H1 (cell line): Measurements from ENCODE around the gene TRAIP. TPM values are rescaled to one million over a fixed set of nuclear protein-coding genes. Genes with fewer than 3 reads are reported as not detected.

Experiments
- CTCF ChIA-PET: fragments of 300-600 bp; sonication (Branson Sonifier 250); formaldehyde crosslinking; loops from one replicate; lab custom pipeline; 2021; ENCODE audit not compliant: partially characterized antibody; lab: Charles Lee
- POLR2A ChIA-PET: fragments of 300-600 bp; sonication (Branson Sonifier 250); formaldehyde crosslinking; loops from one replicate; lab custom pipeline; 2021; ENCODE audit warnings: inconsistent platforms; ENCODE audit not compliant: partially characterized antibody; lab: Charles Lee
- DNase-seq, 2 experiments: peaks; one replicate each; pipeline versions ENCODE4 v3.0.0 to v3.0.0-alpha.2; 2010 to 2022; ENCODE audit warnings: low spot score in 2 of 2, low read depth in 1 of 2, mixed read lengths in 1 of 2
- FAIRE-seq: peaks from 2 replicates; lab custom pipeline; 2011; peaks lifted over from hg19 to GRCh38; lab: Jason Lieb, UNC
- H2AFZ ChIP-seq: 2 replicates; pipeline ENCODE4 v1.8.1; 2012; ENCODE audit warnings: low read length, inconsistent platforms
- H2AK5ac ChIP-seq: 2 replicates; pipeline ENCODE4 v1.6.1; 2013; ENCODE audit warnings: low read depth, low read length
- H2BK120ac ChIP-seq: replicated peaks from 2 replicates; pipeline ENCODE3; 2013; ENCODE audit warnings: low read depth, low read length, inconsistent platforms
- H2BK12ac ChIP-seq: 2 replicates; pipeline ENCODE4 v1.6.1; 2013; ENCODE audit warnings: low read depth, low read length
- H2BK15ac ChIP-seq: 2 replicates; pipeline ENCODE4 v1.6.1; 2013; ENCODE audit warnings: low read length
- H2BK20ac ChIP-seq: 2 replicates; pipeline ENCODE4 v1.6.1; 2013; ENCODE audit warnings: low read length
- H2BK5ac ChIP-seq: 2 replicates; pipeline ENCODE4 v1.6.1; 2013; ENCODE audit warnings: low read depth, low read length
- H3K14ac ChIP-seq: 2 replicates; pipeline ENCODE4 v1.6.1; 2013; ENCODE audit warnings: inconsistent platforms; ENCODE audit not compliant: insufficient read length
- H3K18ac ChIP-seq: 2 replicates; pipeline ENCODE4 v1.6.1; 2013; ENCODE audit warnings: low read length; ENCODE audit errors: extremely low read depth
- H3K23ac ChIP-seq: 2 replicates; pipeline ENCODE4 v1.6.1; 2013; ENCODE audit warnings: inconsistent platforms; ENCODE audit not compliant: insufficient read length
- H3K23me2 ChIP-seq: 2 replicates; pipeline ENCODE4 v1.6.1; 2013; ENCODE audit warnings: low read depth, low read length
- H3K27ac ChIP-seq: 2 replicates; pipeline ENCODE4 v1.6.1; 2011; ENCODE audit warnings: low read depth, low read length, inconsistent platforms
- H3K27me3 ChIP-seq, 4 experiments: replicated peaks in 1 of 4; 1 replicate in 1 of 4; 2 replicates in 3 of 4; pipeline versions ENCODE4 v1.6.1 to v1.8.1; 2011 to 2013; ENCODE audit warnings: low read length in 3 of 4, mild to moderate bottlenecking in 3 of 4, inconsistent platforms in 2 of 4, mixed read lengths in 2 of 4, moderate library complexity in 1 of 4; ENCODE audit not compliant: control insufficient read depth in 3 of 4, insufficient read depth in 3 of 4; ENCODE audit errors: extremely low read depth in 1 of 4
- H3K36me3 ChIP-seq, 4 experiments: 2 replicates each; pipeline versions ENCODE4 v1.6.1 to v1.8.1; 2011 to 2013; ENCODE audit warnings: mild to moderate bottlenecking in 4 of 4, low read length in 3 of 4, moderate library complexity in 2 of 4, control low read depth in 1 of 4, inconsistent platforms in 1 of 4; ENCODE audit not compliant: insufficient read depth in 4 of 4, control insufficient read depth in 2 of 4
- H3K4ac ChIP-seq: replicated peaks from 2 replicates; pipeline ENCODE3; 2013; ENCODE audit warnings: low read length, low read depth, mixed read lengths, inconsistent platforms; ENCODE audit not compliant: insufficient read length
- H3K4me1 ChIP-seq, 4 experiments: replicated peaks in 1 of 4; 1 replicate in 1 of 4; 2 replicates in 3 of 4; pipeline versions ENCODE4 v1.6.1 to v1.8.1; 2011 to 2013; ENCODE audit warnings: low read length in 3 of 4, inconsistent platforms in 2 of 4, mixed read lengths in 1 of 4; ENCODE audit not compliant: insufficient read depth in 4 of 4, control insufficient read depth in 3 of 4
- H3K4me2 ChIP-seq, 2 experiments: 2 replicates each; pipeline versions ENCODE4 v1.6.1 to v1.8.1; 2011 to 2013; ENCODE audit warnings: low read depth in 2 of 2, low read length in 2 of 2, control low read depth in 1 of 2, inconsistent platforms in 1 of 2, mild to moderate bottlenecking in 1 of 2; ENCODE audit not compliant: insufficient read depth in 1 of 2
- H3K4me3 ChIP-seq, 4 experiments: fragments of 200-600, 300-600 bp in 1 of 4; sonication (generic), shearing (Covaris generic), sonication (Bioruptor Twin) in 1 of 4; 2 replicates each; pipeline versions ENCODE4 v1.5.1 to v1.8.1; 2011 to 2016; ENCODE audit warnings: low read length in 4 of 4, low read depth in 3 of 4, control low read depth in 2 of 4, inconsistent platforms in 2 of 4, mild to moderate bottlenecking in 2 of 4, mixed read lengths in 1 of 4, moderate library complexity in 1 of 4; ENCODE audit not compliant: insufficient read depth in 2 of 4; ENCODE audit errors: extremely low read depth in 1 of 4
- H3K56ac ChIP-seq: replicated peaks from 2 replicates; pipeline ENCODE3; 2013; ENCODE audit warnings: low read depth, mild to moderate bottlenecking, mixed read lengths, low read length, inconsistent platforms; ENCODE audit not compliant: insufficient read length
- H3K79me1 ChIP-seq: 2 replicates; pipeline ENCODE4 v1.6.1; 2013; ENCODE audit warnings: low read depth, low read length, control low read depth
- H3K79me2 ChIP-seq, 2 experiments: 2 replicates each; pipeline versions ENCODE4 v1.6.1 to v1.8.1; 2012 to 2013; ENCODE audit warnings: low read length in 2 of 2, mild to moderate bottlenecking in 2 of 2, inconsistent platforms in 1 of 2; ENCODE audit not compliant: insufficient read depth in 2 of 2, control insufficient read depth in 1 of 2
- H3K9ac ChIP-seq, 4 experiments: replicated peaks in 1 of 4; 1 replicate in 1 of 4; 2 replicates in 3 of 4; pipeline versions ENCODE4 v1.6.1 to v1.8.1; 2011 to 2013; ENCODE audit warnings: low read depth in 3 of 4, low read length in 3 of 4, control low read depth in 2 of 4, mild to moderate bottlenecking in 2 of 4, moderate library complexity in 2 of 4, inconsistent platforms in 1 of 4; ENCODE audit errors: extremely low read depth in 1 of 4
- H3K9me3 ChIP-seq, 2 experiments: 2 replicates each; pipeline versions ENCODE4 v1.6.1 to v1.8.1; 2012 to 2013; ENCODE audit warnings: mild to moderate bottlenecking in 2 of 2, moderate library complexity in 2 of 2, control low read depth in 1 of 2, inconsistent platforms in 1 of 2, low read depth in 1 of 2, low read length in 1 of 2, mixed read lengths in 1 of 2; ENCODE audit not compliant: insufficient read depth in 2 of 2
- H4K20me1 ChIP-seq, 2 experiments: replicated peaks in 1 of 2; 2 replicates each; pipeline versions ENCODE3 to v1.8.1; 2011 to 2013; ENCODE audit warnings: inconsistent platforms in 2 of 2, low read length in 2 of 2, mild to moderate bottlenecking in 1 of 2; ENCODE audit not compliant: insufficient read depth in 2 of 2, control insufficient read depth in 1 of 2
- H4K5ac ChIP-seq: 2 replicates; pipeline ENCODE4 v1.6.1; 2013; ENCODE audit warnings: low read length, low read depth, mixed read lengths, inconsistent platforms; ENCODE audit not compliant: insufficient read length
- H4K8ac ChIP-seq: 2 replicates; pipeline ENCODE4 v1.8.0; 2013; ENCODE audit warnings: mild to moderate bottlenecking, moderate library complexity, low read length, inconsistent platforms; ENCODE audit not compliant: insufficient read depth; ENCODE audit errors: extremely low read depth
- H4K91ac ChIP-seq: replicated peaks from 2 replicates; pipeline ENCODE3; 2013; ENCODE audit warnings: low read length, mixed read lengths, inconsistent platforms; ENCODE audit not compliant: insufficient read length
- ASH2L ChIP-seq: fragments of 200-600, 300-600 bp; sonication (generic); IDR thresholded peaks from one replicate; pipeline ENCODE4 v1.7.1; 2017; ENCODE audit warnings: low read length
- BCL11A ChIP-seq, 2 experiments: IDR thresholded peaks; one replicate each; pipeline ENCODE4 v1.6.1; 2011; ENCODE audit warnings: low read depth in 2 of 2, low read length in 2 of 2, mild to moderate bottlenecking in 2 of 2
- JUN ChIP-seq: IDR thresholded peaks from 2 replicates; pipeline ENCODE4 v1.6.1; 2011; ENCODE audit warnings: low read depth, mild to moderate bottlenecking, improper control_type of control experiment, low read length
- KDM4A ChIP-seq: IDR thresholded peaks from one replicate; pipeline ENCODE4 v1.7.1; 2012; ENCODE audit warnings: low read depth, mild to moderate bottlenecking, moderate library complexity, low read length, inconsistent platforms; ENCODE audit not compliant: severe bottlenecking
- MAFK ChIP-seq: IDR thresholded peaks from 2 replicates; pipeline ENCODE4 v1.6.1; 2012; ENCODE audit warnings: low read depth, mild to moderate bottlenecking, improper control_type of control experiment, low read length
- MAX ChIP-seq: IDR thresholded peaks from 2 replicates; pipeline ENCODE4 v1.6.1; 2012; ENCODE audit warnings: inconsistent platforms
- NRF1 ChIP-seq: IDR thresholded peaks from 2 replicates; pipeline ENCODE4 v1.6.1; 2011; ENCODE audit warnings: mild to moderate bottlenecking, low read depth, low read length, improper control_type of control experiment
- RFX5 ChIP-seq: IDR thresholded peaks from 2 replicates; pipeline ENCODE4 v1.6.1; 2011; ENCODE audit warnings: low read depth, low read length, improper control_type of control experiment, borderline replicate concordance
- SIX5 ChIP-seq: IDR thresholded peaks from 2 replicates; pipeline ENCODE4 v1.6.1; 2011; ENCODE audit warnings: mild to moderate bottlenecking, low read depth, low read length
- TEAD4 ChIP-seq: IDR thresholded peaks from 2 replicates; pipeline ENCODE4 v1.6.1; 2012; ENCODE audit warnings: low read depth, low read length, inconsistent platforms, mixed read lengths
- WGBS, 2 experiments: shearing (Covaris generic) in 1 of 2; methylation state at CpG; one replicate each; pipeline versions ENCODE4 v1.1.6 to v1.1.7; 2013 to 2015; ENCODE audit warnings: low lambda C conversion rate in 2 of 2, mixed read lengths in 2 of 2, inconsistent platforms in 1 of 2, low coverage in 1 of 2, missing lambda C conversion rate in 1 of 2; ENCODE audit not compliant: insufficient replicate concordance in 2 of 2, insufficient coverage in 1 of 2, insufficient read length in 1 of 2; ENCODE audit errors: extremely low coverage in 1 of 2, missing lambda C conversion rate in 1 of 2; 5-methylcytosine and 5-hydroxymethylcytosine counted together
- polyA plus RNA-seq, 7 experiments: library from polyadenylated mRNA; depleted of rRNA in 3 of 7; stranded (reverse) in 5 of 7; unstranded in 2 of 7; fragments of >200 nt in 5 of 7; fragments of 200-250 nt in 2 of 7; gene quantifications; 1 replicate in 5 of 7; 2 replicates in 1 of 7; 4 replicates in 1 of 7; pipeline versions ENCODE4 v1.2.1 to v1.2.3, GENCODE V29; 2011 to 2013; ENCODE audit warnings: missing spikeins in 2 of 7, mixed read lengths in 2 of 7
- total RNA-seq: library from RNA; stranded (reverse); fragmentation: NEBNext Ultra II Directional; extraction: Animal tissue kit (Norgen Biotek cat#: 25700); gene quantifications from 2 replicates; pipeline ENCODE4 v1.2.1, GENCODE V29; 2021
- TF ChIP-seq, protein P1 (sequence below): IDR thresholded peaks from 2 replicates; pipeline ENCODE4 v1.6.1; 2011; ENCODE audit warnings: low read depth, mild to moderate bottlenecking, low read length; ENCODE audit not compliant: insufficient read depth

The TRAIP gene
- total and polyA plus RNA-seq, 2 of the 8 experiments (the other 6 are each of a cell fraction or from before 2014, with no cell fraction given), result 27.7 to 28.1 TPM

- ChIA-PET CTCF (interaction anchor here (0.6 to 1.9 kb wide), 6 partner anchors 10 to 477 kb away, joined by 3 to 5 read pairs (median 3); no protein-coding TSS in a partner anchor), POLR2A (interaction anchor here (0.7 to 1.2 kb wide), 4 partner anchors 9 to 318 kb away, joined by 3 read pairs; no protein-coding TSS in a partner anchor)
- FAIRE-seq (no peak), DNase-seq (no peak)
- H4K5ac ChIP-seq, result no peak overlapping the region
- no peak overlapping the region for H2BK120ac ChIP-seq
- no peaks in the 10 kb centered on the region for H3K9me3 ChIP-seq
- H4K8ac ChIP-seq, result no peak overlapping the region
- H3K36me3 ChIP-seq, result peaks cover 0 to 13% (median 3%) of the 10 kb centered on the region in 4 experiments; a peak in 5 of 8 replicates
- no peak overlapping the region for H2BK12ac ChIP-seq
- H3K18ac ChIP-seq, result no peak overlapping the region
- peaks cover 5% of the 10 kb centered on the region; the same call in 1 of the 2 replicates for H3K23me2 ChIP-seq
- no peak overlapping the region for H3K27ac ChIP-seq
- H3K79me2 ChIP-seq, result peaks cover 0 to 71% of the 10 kb centered on the region in 2 experiments; a peak in 3 of 4 replicates
- H2AK5ac ChIP-seq, result no peak overlapping the region
- WGBS, 2 experiments, result 87% methylated on average over 5 of the region's 5 CpGs; no CpG with 5 or more reads in 1 of the 2 experiments
- H4K20me1 ChIP-seq, result peaks cover 4 to 8% of the 10 kb centered on the region in 2 experiments
- no peak overlapping the region for H3K56ac ChIP-seq
- no peak overlapping the region for H3K23ac ChIP-seq
- H2BK15ac ChIP-seq, result no peak overlapping the region
- no peaks in the 10 kb centered on the region for H3K27me3 ChIP-seq
- H3K4ac ChIP-seq, result no peak overlapping the region
- H3K79me1 ChIP-seq, result peaks cover 20% of the 10 kb centered on the region
- H2AFZ ChIP-seq, result no peak overlapping the region
- H3K4me2 ChIP-seq, result no peak overlapping the region
- no peak overlapping the region for H3K14ac ChIP-seq
- H4K91ac ChIP-seq, result no peak overlapping the region
- H3K4me1 ChIP-seq, result no peaks in the 10 kb centered on the region
- H2BK20ac ChIP-seq, result no peak overlapping the region
- peak overlapping the region in 1 of 4 experiments; percentile 15; a peak in 1 of 7 replicates for H3K9ac ChIP-seq
- H2BK5ac ChIP-seq, result no peak overlapping the region
- H3K4me3 ChIP-seq, result no peak overlapping the region
- TF ChIP-seq ASH2L, result no peak
- no peak for TF ChIP-seq NRF1
- TF ChIP-seq KDM4A, result no peak
- TF ChIP-seq JUN, result no peak
- no peak for TF ChIP-seq MAX
- TF ChIP-seq TEAD4, result no peak
- TF ChIP-seq MAFK, result no peak
- TF ChIP-seq, protein P1, sequence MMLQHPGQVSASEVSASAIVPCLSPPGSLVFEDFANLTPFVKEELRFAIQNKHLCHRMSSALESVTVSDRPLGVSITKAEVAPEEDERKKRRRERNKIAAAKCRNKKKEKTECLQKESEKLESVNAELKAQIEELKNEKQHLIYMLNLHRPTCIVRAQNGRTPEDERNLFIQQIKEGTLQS, result no peak
- TF ChIP-seq SIX5, result no peak
- no peak for TF ChIP-seq RFX5
- no peak for TF ChIP-seq BCL11A (IDR thresholded peaks at IDR 0.05; ENCODE audit: low read depth in 2 of 2, low read length in 2 of 2)
Measured at GRCh38 chr3:49781415-49782199, 74.8 kb downstream of the TRAIP start.
